MG63 (cell line): ENCODE measurements around the gene ARHGAP29. TPM values are rescaled to one million over a fixed set of nuclear protein-coding genes. Genes with fewer than 3 reads are reported as not detected.

Source experiments
- DNase-seq: peaks from one replicate; pipeline ENCODE4 v3.0.0-alpha.2; 2020
- H3K27me3 ChIP-seq: fragments of 250-450 bp; sonication (Bioruptor Pico); 2 replicates; pipeline ENCODE4 v1.5.1; 2020; ENCODE audit warnings: mild to moderate bottlenecking, moderate library complexity
- H3K36me3 ChIP-seq: fragments of 250-450 bp; sonication (Bioruptor Pico); 2 replicates; pipeline ENCODE4 v1.5.1; 2020; ENCODE audit warnings: mild to moderate bottlenecking, moderate library complexity
- H3K4me3 ChIP-seq: fragments of 250-450 bp; sonication (Bioruptor Pico); 2 replicates; pipeline ENCODE4 v1.5.1; 2020; ENCODE audit warnings: mild to moderate bottlenecking, moderate library complexity
- H3K9me3 ChIP-seq: fragments of 250-450 bp; sonication (Bioruptor Pico); 2 replicates; pipeline ENCODE4 v1.5.1; 2020; ENCODE audit warnings: mild to moderate bottlenecking, moderate library complexity
- total RNA-seq: library from RNA; depleted of rRNA; stranded (reverse); fragments of >200 nt; shearing (Covaris generic); gene quantifications from 2 replicates; pipeline ENCODE4 v1.2.3, GENCODE V29; 2014; ENCODE audit warnings: low replicate concordance

The ARHGAP29 gene
- total RNA-seq, 1 experiment from 2014 or later = 45.7 TPM

DNA sequence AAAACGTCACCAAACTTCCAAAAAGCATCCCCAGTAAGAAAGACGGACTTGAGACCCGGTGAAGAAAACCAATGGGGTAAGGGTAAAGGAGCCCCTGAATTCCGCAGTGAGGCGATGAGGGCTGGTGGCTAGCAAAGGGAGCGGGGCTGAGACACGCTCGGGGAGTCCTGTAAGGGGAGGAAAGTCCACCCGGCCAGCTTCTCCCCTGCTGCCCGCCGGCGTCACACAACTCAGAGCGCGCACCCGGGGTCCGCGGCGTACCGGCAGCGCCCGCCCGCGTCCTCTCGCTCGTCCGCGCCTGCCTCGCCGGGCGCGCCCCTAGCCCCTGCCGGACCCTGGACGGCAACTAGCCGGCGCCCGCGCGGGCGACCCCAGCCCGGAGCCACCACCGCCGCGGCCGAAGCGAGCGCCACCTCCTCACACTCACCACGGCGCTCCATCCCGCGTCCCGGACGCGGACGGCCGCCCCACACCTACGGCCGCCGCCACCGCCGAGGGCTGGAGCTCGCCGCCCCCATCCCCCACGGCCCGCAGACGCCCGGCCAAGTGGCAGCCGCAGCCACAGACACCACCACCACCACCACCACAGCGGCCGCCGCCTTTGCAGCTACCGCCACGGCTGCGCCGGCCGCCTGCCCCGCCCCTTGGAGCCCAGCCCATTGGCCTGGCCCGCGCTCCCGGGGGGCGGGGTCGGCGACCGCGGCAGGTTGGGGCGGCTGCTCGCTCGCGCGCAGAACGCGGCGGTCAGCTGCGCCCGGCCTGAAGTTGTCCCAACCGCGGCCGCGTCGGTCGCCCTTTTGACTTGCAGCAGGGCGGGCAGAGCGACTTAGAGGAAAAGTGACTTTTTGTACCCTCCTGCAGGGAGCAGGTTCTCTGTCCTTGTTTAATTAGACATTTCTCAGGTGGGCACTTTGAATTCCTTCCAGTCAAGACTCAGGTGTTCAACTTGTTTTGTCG is 10.0 kb upstream of the ARHGAP29 start:
- peak; percentile 89 for DNase-seq
- Histone ChIP-seq H3K27me3 (no peaks in the 10 kb centered on the region), H3K4me3 (peak overlapping the region; percentile 70), H3K36me3 (peaks cover 25% of the 10 kb centered on the region), H3K9me3 (peaks cover 24% of the 10 kb centered on the region)

DNA sequence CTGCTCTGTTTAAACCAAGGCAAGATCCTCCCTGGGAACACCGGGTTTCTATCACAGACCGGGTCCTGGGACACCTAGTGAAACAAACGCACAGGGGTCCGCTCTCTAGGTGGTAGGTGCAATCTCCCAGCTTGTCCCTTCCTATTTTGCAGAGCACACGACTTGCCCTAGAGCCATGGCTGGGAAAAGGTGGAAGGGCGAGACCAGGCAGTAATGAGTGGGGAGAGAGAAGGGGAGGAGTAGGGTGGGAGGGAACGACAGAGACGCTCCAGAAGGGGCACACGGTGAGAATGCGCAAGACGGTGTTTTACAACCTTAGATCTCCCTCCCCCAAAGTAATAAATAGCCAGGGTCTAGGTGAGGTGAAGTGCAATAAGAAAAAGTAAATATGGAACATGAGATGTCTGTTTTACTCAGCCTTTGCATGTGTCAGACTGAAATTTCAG is 9.3 kb upstream of the ARHGAP29 start:
- Histone ChIP-seq H3K27me3 (no peaks in the 10 kb centered on the region), H3K4me3 (peak overlapping the region; percentile 70), H3K9me3 (peaks cover 31% of the 10 kb centered on the region), H3K36me3 (peaks cover 31% of the 10 kb centered on the region)
- DNase-seq = no peak

DNA sequence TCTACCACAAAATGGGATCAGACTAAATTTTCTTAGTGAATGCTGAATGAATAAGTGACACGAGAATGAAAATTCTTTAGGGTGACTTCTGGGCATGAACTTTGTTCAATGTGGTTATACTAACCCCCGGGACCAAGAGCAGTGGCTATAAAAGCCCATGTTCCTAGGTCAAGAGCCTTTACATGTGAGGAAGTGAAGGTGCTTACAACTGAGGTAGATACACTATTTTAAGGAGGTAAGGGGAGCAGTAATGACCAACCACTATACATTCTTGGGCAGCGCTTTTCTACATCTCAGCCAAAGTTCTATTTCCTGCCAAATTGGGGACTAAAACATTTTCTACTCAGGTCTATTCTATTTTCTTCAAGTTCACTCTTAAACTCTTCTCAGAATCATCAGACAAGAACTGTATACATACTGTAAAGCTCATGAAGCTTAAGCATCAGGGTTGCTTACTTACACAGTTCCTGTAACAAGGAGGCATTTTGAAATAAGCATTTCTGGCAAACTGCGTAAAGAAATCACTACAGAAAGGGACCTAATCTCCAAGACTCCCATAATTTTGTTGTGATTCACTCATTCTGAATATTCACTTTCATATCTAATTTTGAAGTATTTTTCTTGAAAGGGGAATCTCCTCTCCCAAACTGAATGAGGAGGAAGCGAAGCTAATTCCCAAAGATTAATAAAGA is 8.5 kb upstream of the ARHGAP29 start:
- H3K9me3 ChIP-seq = peaks cover 31% of the 10 kb centered on the region
- peak overlapping the region; percentile 70 for H3K4me3 ChIP-seq
- H3K36me3 ChIP-seq = peaks cover 35% of the 10 kb centered on the region
- DNase-seq = no peak
- no peaks in the 10 kb centered on the region for H3K27me3 ChIP-seq

DNA sequence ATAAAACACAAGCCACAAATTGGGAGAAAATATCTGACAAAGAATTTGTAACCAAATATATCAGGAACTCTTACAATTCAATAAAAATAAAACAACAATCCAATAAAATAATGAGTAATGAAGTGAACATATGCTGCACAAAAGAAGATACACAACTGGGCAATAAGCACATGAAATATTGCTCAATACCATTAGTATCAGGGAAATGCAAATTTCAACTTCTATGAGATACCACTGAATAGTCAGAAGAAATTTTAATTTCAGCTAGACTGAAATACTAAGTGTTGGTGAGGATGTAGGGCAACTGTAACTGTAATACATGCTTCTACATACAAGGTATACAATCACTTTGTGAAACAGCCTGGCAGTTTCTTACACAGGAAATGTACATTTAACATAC is 7.4 kb upstream of the ARHGAP29 start:
- H3K4me3 ChIP-seq = peak overlapping the region; percentile 70
- DNase-seq = no peak

DNA sequence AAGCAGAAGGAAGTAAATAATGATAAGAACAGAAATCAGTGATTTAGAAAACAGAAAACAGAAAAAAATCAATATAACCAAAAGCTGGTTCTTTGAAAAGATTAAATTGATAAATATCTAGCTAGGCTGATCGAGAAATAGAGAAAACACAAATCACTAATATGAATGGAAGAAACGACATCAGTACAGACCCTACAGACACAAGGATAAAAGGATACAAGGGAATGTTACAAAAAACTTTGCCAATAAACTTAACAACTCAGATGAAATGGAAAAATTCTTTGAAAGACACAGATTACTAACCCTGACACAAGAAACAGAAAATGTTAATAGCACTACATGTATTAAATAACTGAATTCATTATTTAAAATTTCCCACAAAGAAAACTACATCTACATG is 6.3 kb upstream of the ARHGAP29 start:
- Histone ChIP-seq H3K4me3 (no peak overlapping the region), H3K36me3 (peaks cover 44% of the 10 kb centered on the region), H3K9me3 (peaks cover 34% of the 10 kb centered on the region), H3K27me3 (no peaks in the 10 kb centered on the region)
- DNase-seq = no peak

More for the DNA sequence above, 7.4 kb upstream of the ARHGAP29 start:
- Histone ChIP-seq H3K27me3 (no peaks in the 10 kb centered on the region), H3K9me3 (peaks cover 34% of the 10 kb centered on the region), H3K36me3 (peaks cover 44% of the 10 kb centered on the region)

DNA sequence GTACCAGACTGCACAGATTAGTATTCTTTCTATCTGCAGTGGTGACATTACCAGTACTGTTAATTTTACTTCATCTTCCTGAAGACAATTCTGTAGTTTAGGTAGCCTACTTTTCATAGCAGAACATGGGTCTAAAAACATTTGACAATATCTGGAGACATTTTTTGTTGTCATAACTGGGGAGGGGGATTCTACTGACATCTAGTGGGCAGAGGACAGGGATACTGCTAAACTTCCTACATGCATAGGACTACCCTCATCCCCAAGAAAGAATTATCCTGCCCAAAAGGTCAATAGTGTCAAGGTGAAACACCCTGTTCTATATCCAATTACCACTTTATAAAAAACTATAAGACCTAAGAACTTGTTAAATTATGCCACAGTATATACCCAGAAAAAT is 3.4 kb upstream of the ARHGAP29 start:
- H3K27me3 ChIP-seq = no peaks in the 10 kb centered on the region
- H3K9me3 ChIP-seq = peaks cover 34% of the 10 kb centered on the region
- H3K4me3 ChIP-seq = no peak overlapping the region
- DNase-seq = no peak
- peaks cover 54% of the 10 kb centered on the region for H3K36me3 ChIP-seq

DNA sequence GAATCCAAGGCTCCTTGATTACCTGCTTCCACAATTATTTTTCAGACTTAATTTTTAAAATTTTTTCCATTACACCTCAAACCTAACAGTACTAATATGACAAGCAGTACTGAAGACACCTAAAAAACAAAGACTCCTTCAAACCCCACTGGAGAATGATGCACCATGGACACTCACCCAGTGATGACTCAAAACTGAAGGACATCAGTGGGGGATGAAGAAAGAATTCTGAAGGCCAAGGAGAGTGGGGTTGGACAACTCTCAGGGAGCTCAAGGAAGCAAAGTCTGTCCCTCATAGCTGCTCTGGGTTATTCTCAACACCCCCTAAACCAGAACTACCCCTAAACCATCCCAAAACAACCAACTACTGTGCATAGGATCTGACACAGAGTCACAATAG is 2.4 kb upstream of the ARHGAP29 start:
- Histone ChIP-seq H3K4me3 (no peak overlapping the region), H3K27me3 (no peaks in the 10 kb centered on the region), H3K36me3 (peaks cover 57% of the 10 kb centered on the region), H3K9me3 (peaks cover 31% of the 10 kb centered on the region)
- DNase-seq = no peak

DNA sequence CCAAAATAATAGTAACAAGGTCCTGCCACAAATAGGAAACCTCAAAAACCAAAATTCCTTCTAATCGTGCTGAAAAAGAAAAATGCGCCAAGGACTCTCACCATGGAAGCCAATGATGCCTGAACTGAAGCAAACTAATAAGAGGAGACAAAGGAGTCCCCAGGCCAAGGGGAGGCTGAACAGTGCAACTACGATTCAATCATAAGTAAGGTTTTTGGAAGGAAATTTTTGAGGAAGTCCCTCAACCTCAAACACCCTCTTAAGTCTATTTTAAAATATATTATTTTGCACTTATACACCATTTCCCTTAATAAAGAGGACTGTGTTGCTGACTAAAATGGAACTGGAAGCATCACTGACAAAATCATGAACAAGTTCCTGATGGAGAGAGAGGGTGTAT is 1.7 kb upstream of the ARHGAP29 start:
- H3K4me3 ChIP-seq = no peak overlapping the region
- no peaks in the 10 kb centered on the region for H3K27me3 ChIP-seq
- peaks cover 25% of the 10 kb centered on the region for H3K9me3 ChIP-seq

DNA sequence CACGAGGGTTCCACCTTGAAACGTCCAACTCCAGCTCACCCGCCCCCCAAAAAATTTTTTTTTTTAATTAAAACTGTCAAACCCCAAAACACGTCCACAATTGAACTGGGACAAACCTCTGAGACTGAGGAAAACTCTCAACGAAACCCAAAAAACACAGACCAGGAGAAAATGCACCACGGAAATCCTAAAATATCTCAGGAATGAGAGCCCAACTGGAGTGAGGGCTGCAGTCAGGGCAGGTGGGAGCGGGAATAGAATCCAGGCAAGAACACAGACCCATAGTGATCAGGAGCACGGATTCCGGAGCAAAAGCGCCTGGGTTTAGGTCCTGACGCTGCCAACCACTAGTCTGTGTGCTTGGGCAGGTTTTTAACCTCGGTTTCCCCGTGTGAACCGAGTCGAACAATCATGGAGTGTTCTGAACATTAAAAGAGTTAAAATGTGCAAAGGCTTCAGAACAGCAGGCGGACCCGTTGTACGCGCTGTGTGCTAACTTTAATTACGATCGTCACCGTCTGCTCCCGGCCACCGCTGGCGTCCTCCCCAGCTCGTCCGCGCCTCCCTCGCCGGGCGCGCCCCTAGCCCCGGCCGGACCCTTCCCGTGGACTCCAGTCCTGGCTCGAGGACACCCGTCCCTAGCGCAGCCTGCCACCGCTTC is 624 bp downstream of the ARHGAP29 start:
- peak; percentile 28 for DNase-seq
- no peaks in the 10 kb centered on the region for H3K27me3 ChIP-seq

More for the DNA sequence above, 1.7 kb upstream of the ARHGAP29 start:
- no peak for DNase-seq
- peaks cover 52% of the 10 kb centered on the region for H3K36me3 ChIP-seq

DNA sequence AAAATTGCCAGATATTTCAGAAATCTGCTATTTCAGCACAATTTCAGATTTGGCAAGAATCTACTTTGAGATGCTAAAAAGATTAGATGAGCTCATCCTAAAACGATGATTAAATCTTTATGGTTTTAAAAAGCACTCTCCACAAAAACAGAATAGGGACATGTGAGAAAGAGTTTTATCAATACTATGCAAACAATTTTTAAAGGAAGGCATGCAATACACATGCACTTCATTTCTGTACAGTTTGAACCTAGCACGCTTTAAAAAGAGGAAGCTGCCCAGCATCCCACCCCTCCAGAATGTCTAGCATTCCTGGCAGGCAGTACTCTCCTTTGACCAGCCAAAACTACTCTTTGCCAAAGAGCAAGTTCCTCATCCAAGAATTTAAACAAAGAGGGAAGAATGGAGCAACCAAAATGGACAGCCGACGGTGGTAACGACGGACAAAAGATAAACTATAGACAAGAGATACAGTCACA is 1.3 kb downstream of the ARHGAP29 start:
- Histone ChIP-seq H3K36me3 (peaks cover 56% of the 10 kb centered on the region), H3K9me3 (0 out of 2 replicates have a peak, but pooled peaks cover 3% of the 10 kb centered on the region), H3K27me3 (no peaks in the 10 kb centered on the region), H3K4me3 (peak overlapping the region; percentile 90)
- peak; percentile 57 for DNase-seq

More for the DNA sequence above, 624 bp downstream of the ARHGAP29 start:
- H3K36me3 ChIP-seq = peaks cover 52% of the 10 kb centered on the region
- peaks cover 3% of the 10 kb centered on the region for H3K9me3 ChIP-seq
- H3K4me3 ChIP-seq = peak overlapping the region; percentile 90

DNA sequence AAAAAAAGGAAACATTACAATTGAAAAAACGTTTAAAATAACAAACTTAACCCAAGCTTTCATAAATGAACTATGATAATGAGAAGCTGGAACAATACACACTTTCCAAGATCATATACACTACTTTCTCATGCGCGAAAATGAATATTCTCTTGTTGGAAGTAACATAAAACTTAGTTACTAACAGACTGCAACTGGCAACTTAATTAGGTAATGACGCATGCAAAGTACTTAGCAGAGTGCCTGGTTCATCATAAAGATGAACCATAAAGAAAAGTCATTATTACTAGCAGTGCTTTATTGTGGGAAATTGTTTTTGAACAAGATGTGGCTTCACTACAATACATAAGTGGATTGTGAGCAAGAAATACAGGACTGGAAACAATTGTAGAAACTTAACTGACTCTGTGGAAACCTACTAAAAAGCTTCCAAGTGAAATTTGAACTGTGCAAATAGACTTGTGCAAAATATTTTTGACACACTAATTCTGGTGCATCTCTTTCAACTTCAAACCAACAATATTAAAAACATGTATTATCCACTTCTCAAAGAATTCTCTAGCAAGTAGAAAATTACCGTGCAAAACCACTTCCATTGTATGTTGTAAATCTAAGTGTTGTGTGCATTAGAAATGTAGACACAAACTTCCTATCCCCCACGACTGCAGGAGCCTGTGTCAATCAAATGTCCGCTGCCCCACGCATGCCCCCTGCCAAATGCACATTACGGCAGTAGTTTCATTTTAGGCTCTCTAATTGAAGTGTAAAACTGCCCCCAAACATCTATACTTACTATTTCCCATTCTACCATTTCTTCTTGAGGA is 2.0 kb downstream of the ARHGAP29 start:
- DNase-seq = peak; percentile 55
- Histone ChIP-seq H3K36me3 (peaks cover 56% of the 10 kb centered on the region), H3K4me3 (peak overlapping the region; percentile 90), H3K9me3 (no peaks in the 10 kb centered on the region), H3K27me3 (no peaks in the 10 kb centered on the region)

DNA sequence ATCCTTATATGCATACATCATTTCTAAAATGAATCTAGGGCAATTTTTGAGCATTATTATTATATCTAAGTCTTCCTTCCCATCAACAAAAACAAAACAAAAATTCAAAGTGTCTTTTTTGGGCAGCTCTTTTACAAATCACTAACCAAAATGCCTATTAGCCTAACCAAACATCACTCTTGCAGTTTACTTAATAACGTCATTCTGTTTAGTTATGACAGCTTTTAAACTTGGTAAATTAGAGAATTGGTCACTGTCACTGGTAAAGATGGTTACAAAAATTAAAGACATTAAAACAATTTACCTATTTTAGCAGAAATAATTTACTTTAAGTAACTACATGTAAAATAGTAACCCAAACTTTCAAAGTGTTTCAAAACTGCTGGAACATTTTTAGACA is 2.8 kb downstream of the ARHGAP29 start:
- no peaks in the 10 kb centered on the region for H3K9me3 ChIP-seq
- H3K36me3 ChIP-seq = peaks cover 60% of the 10 kb centered on the region
- H3K4me3 ChIP-seq = peak overlapping the region; percentile 90
- DNase-seq = no peak
- H3K27me3 ChIP-seq = no peaks in the 10 kb centered on the region

DNA sequence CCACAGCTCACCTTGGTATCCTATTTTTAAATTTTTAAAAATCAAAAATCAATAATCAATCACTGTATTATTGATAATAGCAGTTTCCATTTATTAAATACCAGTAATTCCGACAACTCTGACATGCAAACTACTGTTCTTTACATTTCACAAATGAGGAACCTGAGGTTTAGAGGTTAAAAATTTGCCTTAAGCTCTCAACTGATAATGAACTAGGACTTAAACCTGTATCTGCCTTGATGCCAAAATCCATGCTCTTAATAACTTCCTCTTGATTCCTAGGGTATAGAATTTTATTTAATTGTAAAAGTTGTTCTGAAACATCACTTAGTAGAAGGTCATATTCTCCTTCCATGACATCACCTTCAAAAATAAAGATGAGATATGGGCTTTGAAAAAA is 5.6 kb downstream of the ARHGAP29 start:
- peak overlapping the region; percentile 16 for H3K4me3 ChIP-seq

DNA sequence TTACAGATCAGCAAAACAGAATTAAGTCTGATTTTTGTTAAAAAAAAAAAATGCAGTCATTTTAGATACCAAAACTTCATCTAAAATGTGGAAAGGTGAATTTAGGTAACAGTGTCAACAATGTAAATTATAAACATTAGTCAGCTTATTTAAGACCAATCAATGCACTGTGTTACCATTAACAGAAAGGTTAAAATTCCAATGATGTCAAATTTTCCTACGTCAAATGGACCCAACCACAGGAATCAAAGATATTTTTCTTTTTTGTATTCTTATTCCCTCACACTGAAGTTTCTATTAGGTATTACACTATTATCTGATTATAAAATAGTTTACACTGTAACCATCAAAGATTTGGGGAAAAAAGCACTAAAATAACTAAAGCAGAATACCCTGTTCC is 6.5 kb downstream of the ARHGAP29 start:
- H3K36me3 ChIP-seq = peaks cover 72% of the 10 kb centered on the region
- no peaks in the 10 kb centered on the region for H3K27me3 ChIP-seq
- DNase-seq = no peak
- H3K4me3 ChIP-seq = peak overlapping the region; percentile 8; the same call in 1 of the 2 replicates
- H3K9me3 ChIP-seq = no peaks in the 10 kb centered on the region

More for the DNA sequence above, 5.6 kb downstream of the ARHGAP29 start:
- no peak for DNase-seq
- Histone ChIP-seq H3K9me3 (no peaks in the 10 kb centered on the region), H3K27me3 (no peaks in the 10 kb centered on the region), H3K36me3 (peaks cover 77% of the 10 kb centered on the region)

DNA sequence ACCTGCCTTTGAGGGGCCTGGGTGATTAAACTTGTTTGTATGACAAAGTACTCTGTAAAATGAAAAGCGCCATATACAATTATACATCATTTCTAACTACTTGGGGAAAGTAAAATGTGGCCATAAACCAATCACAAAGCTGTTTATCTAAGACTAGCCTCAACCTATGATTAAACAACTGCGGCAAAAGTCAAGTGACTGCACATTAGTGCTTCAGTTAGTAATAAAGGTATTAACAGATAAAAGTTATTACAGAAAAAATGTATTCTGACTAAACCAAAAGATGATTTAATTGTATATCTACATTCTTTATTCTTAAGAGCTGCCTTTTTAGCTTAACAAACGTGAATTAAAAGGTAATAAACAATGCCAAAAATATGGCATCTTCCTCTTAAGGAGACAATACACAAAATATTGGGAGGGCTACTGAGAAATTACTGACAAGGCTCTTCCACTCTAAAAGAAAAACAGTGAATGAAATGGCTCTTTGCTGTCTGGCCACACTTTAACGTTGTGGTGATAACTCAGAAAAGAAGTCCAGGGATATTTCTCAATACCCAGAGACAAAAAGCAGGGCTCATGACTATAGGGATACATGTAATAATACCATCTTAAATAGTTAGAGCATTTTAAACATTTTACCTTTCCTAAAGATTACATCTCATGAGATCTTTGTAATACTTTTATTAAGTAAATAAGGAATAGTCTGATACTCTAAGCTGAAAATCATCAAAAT is 8.6 kb downstream of the ARHGAP29 start:
- DNase-seq = no peak
- H3K4me3 ChIP-seq = no peak overlapping the region
- H3K36me3 ChIP-seq = peaks cover 74% of the 10 kb centered on the region
- H3K27me3 ChIP-seq = no peaks in the 10 kb centered on the region
- no peaks in the 10 kb centered on the region for H3K9me3 ChIP-seq
